PFSK-1 (cell line): ENCODE data around the gene ZNF19.
A peak's percentile ranks its signal among the peaks of the same experiment; 100 is the strongest.

ENCODE experiments used
- FOXP2 ChIP-seq: optimal IDR thresholded peaks from 2 replicates; pipeline ENCODE3; 2011; ENCODE audit warnings: borderline replicate concordance, control low read depth, inconsistent platforms; ENCODE audit not compliant: insufficient read depth; ENCODE audit errors: extremely low read length, extremely low read depth
- POLR2AphosphoS5 ChIP-seq: IDR thresholded peaks from 2 replicates; pipeline ENCODE4 v1.6.1; 2012; ENCODE audit warnings: low read depth, mild to moderate bottlenecking, control low read depth, low read length, moderate library complexity
- SIN3A ChIP-seq: IDR thresholded peaks from 2 replicates; pipeline ENCODE4 v1.6.1; 2012; ENCODE audit warnings: mild to moderate bottlenecking, low read length, moderate library complexity, borderline replicate concordance; ENCODE audit not compliant: insufficient read depth
- TAF1 ChIP-seq: IDR thresholded peaks from 2 replicates; pipeline ENCODE4 v1.6.1; 2012; ENCODE audit warnings: low read length, control low read depth, borderline replicate concordance; ENCODE audit not compliant: insufficient read depth
- TF ChIP-seq, protein P1 (sequence below), 2 experiments: IDR thresholded peaks; 2 replicates each; pipeline versions ENCODE4 v1.6.1 to v1.8.0; 2011 to 2012; ENCODE audit warnings: low read depth in 2 of 2, low read length in 2 of 2, control low read depth in 1 of 2, inconsistent platforms in 1 of 2, mild to moderate bottlenecking in 1 of 2, moderate library complexity in 1 of 2; ENCODE audit not compliant: insufficient read depth in 1 of 2

Gene ZNF19

DNA sequence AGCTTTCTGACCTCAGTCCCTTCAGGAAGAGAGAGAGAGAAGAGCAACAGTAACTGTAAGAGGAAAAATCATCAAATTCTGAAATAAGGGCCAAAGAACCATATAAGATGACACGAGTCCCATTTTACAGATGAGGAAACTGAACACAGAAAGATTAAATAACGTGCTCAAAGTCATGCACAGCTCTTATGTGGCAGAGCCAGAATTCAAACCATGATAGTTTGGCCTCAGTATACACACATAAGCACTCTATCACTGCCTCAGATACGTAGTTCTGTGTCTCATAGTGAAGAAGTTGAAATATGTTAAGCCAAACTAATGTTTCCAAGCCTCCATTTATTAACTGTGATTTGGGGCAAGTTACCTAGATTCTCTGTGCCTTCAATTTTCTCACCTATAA is 1.9 kb upstream of the ZNF19 start:
- TF ChIP-seq POLR2AphosphoS5: no peak
- TF ChIP-seq SIN3A: no peak
- TF ChIP-seq FOXP2: no peak
- TF ChIP-seq, protein P1, sequence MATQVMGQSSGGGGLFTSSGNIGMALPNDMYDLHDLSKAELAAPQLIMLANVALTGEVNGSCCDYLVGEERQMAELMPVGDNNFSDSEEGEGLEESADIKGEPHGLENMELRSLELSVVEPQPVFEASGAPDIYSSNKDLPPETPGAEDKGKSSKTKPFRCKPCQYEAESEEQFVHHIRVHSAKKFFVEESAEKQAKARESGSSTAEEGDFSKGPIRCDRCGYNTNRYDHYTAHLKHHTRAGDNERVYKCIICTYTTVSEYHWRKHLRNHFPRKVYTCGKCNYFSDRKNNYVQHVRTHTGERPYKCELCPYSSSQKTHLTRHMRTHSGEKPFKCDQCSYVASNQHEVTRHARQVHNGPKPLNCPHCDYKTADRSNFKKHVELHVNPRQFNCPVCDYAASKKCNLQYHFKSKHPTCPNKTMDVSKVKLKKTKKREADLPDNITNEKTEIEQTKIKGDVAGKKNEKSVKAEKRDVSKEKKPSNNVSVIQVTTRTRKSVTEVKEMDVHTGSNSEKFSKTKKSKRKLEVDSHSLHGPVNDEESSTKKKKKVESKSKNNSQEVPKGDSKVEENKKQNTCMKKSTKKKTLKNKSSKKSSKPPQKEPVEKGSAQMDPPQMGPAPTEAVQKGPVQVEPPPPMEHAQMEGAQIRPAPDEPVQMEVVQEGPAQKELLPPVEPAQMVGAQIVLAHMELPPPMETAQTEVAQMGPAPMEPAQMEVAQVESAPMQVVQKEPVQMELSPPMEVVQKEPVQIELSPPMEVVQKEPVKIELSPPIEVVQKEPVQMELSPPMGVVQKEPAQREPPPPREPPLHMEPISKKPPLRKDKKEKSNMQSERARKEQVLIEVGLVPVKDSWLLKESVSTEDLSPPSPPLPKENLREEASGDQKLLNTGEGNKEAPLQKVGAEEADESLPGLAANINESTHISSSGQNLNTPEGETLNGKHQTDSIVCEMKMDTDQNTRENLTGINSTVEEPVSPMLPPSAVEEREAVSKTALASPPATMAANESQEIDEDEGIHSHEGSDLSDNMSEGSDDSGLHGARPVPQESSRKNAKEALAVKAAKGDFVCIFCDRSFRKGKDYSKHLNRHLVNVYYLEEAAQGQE (IDR thresholded peaks at IDR 0.05; ENCODE audit: insufficient read depth in 1 of 2, low read depth in 2 of 2, low read length in 2 of 2): no peak
- no peak for TF ChIP-seq TAF1

GRCh38 chr16:71490361-71490760 is 1.2 kb upstream of the ZNF19 start:
- TF ChIP-seq SIN3A: no peak
- no peak for TF ChIP-seq POLR2AphosphoS5
- TF ChIP-seq FOXP2: no peak
- TF ChIP-seq TAF1: no peak
- TF ChIP-seq, protein P1 (IDR thresholded peaks at IDR 0.05; ENCODE audit: insufficient read depth in 1 of 2, low read depth in 2 of 2, low read length in 2 of 2): no peak

DNA sequence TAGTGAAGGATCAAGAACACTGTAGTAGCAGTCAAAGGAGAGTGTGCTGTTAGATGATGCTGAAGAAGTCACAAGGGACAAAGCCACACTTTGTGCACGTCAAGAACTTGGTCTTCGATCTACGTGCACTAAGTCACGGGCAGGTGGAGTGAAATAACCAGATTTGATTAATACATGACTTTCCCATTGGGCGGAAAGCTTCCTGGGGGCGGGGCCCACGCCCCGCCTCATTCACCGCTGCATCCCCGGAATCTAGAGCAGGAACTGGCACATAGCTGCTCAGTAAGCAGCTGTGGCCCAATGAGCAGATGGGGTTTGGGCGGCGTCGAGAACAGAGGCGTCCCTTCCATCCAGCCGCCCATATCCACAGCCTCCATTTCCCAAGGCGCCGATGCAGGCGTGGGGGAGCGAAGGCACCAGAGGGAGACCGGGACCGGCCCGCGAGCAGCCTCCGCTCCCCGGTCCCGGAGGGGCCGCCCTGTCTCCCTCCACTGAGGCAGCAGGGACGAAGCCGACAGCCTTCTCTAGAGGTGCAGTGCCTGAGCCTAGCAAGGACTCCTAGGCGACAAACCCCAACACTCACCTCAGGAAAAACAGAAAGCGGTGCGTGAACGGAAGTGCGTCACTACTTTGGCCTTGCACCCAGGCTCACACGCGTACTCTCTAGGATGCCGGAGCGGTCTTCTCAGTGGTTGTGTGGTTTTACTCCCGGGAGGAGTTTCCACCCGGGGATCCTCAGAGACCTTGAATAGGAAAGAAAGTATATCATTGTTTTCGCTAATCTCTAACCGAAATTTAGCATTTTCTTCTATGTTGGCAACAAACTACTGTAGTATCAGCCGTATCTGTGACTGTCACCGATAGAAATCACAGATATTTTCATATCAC is 4.9 kb downstream of the ZNF19 start:
- TF ChIP-seq SIN3A: no peak
- TF ChIP-seq TAF1: no peak
- TF ChIP-seq POLR2AphosphoS5: peak; percentile 59; the same call in 1 of the 2 replicates
- TF ChIP-seq FOXP2: no peak
- TF ChIP-seq, protein P1 (IDR thresholded peaks at IDR 0.05; ENCODE audit: insufficient read depth in 1 of 2, low read depth in 2 of 2, low read length in 2 of 2): 0 out of 4 replicates have a peak, but pooled peaks of 1 of the 2 experiments have one; percentile 6

DNA sequence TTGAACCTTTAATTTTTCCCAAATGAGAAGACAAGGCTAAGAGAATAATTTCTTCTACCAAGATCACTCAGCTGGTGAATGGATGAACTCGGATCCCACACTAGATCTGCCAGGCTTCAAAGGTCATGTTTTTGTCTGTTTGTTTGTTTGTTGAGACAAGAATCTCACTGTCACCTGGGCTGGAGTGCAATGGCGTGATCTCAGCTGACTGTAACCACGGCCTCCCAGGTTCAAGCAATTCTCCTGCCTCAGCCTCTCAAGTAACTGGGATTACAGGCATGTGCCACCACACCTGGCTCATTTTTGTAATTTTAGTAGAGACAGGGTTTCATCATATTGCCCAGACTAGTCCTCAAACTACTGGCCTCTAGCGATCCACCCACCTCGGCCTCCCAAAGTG is 6.6 kb downstream of the ZNF19 start:
- TF ChIP-seq TAF1 (no peak), SIN3A (no peak), FOXP2 (no peak), POLR2AphosphoS5 (no peak)
- TF ChIP-seq, protein P1 (IDR thresholded peaks at IDR 0.05; ENCODE audit: insufficient read depth in 1 of 2, low read depth in 2 of 2, low read length in 2 of 2): no peak

- TF ChIP-seq SIN3A (no peak), TAF1 (no peak), FOXP2 (no peak), POLR2AphosphoS5 (no peak)
- TF ChIP-seq, protein P1 (IDR thresholded peaks at IDR 0.05; ENCODE audit: insufficient read depth in 1 of 2, low read depth in 2 of 2, low read length in 2 of 2): no peak
Measured at GRCh38 chr16:71480956-71481355, 8.2 kb downstream of the ZNF19 start.
